GM19025 (cell line): Measurements from ENCODE around the gene PRR33.
"Not testable (repeated sequence)": the region's sequence is repeated elsewhere in the genome, so short reads cannot be mapped to it uniquely, and the experiment has no call there.

Experiments
- ATAC-seq: cut with Tn5 transposase; IDR thresholded peaks from one replicate; pipeline ENCODE4 v1.9.1; 2021; ENCODE audit warnings: mild to moderate bottlenecking, low read depth, moderate library complexity; ENCODE audit not compliant: unreplicated experiment

Gene PRR33

DNA sequence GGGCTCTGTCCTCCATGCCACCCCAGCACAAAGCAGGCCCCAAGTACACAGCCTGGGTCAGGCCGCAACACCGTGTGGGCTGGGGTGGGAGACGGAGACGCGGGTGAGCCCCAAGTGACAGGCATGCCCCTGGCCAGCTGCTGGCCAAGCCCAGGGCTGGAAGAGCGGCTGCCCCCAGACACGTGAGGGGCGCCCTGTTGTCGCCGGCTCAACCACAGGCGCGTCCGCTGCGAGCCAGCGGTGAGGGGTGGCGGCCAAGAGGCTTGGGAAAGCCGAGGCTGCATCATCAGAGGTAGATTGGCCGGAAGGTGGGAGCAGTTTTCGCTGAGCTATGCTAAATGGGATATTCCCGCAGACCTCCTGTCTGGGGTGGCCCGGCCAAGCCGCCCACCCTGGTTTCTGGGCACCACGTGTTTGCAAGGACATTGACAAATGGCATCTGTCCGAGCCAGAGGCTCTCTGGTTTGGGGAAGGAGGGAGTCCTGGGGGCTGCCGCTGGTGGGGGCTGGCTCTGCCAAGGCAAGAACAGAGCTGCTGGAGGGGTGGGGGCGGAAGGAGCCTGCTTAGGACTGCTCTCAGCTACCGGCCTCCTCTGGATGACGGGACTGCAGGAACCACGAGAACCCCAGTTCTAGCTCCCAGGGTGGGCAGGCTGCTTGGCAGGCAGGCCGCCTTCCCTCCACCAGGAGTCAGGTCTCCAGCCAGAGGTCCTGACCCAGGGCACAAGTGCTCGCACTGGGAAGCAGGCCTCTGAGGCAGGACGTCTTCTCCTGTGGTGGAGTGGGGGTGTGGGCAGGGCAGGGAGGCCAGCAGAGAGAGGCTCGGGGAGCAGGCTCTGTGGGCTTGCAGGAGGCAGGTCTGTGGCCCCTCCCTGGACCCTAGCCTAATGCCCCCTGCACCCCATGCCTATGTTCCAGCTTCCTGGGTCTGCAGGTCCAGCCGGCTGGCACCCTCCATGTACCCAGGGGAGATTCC lies 552 bp downstream of the PRR33 start:
- ATAC-seq, result no peak

DNA sequence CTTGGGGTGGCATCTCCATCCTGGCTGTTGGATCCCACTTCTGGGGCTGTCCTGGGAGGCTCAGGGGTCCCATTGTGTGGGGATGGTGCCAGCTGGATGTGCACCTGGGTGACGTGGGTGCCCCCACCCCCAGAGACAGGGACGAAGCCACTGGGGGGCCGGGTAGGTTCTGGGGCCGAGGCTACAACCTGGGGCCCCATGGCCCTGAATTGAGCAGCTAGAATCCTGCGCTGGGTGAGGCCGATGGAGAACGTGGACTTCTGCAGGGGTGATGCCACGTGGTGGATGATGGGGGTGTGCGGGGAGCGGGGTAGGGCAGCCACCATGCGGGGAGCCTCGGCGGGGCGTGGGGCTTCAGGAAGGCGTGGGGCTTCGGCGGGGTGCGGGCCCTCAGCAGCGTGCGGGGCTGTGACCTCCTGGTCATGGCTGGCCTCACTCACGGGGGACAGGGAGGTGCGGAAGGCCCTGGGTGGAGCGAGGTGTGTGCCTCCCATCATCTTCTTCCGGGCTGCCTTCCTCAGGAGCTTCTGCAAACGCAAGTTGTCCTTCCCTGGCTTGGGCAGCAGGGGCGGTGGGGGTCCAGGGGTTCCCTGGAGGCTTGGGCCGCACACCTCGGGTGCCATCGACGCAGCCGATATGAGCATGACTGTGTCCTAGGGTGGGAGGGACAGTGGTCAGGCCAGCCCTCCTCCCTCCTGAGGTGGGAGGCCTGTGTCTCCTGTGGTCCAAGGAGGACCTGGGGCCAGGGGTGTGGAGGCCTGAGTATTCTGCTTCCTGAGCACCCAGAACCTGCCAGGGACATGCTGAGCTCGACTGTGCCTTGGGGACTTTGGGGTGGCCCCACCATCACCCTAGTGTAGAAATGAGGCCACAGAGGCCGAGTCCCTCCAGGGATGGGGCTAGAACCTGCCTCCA lies 1.5 kb downstream of the PRR33 start:
- no peak for ATAC-seq

GRCh38 chr11:1889224-1889930 lies 2.3 kb downstream of the PRR33 start:
- ATAC-seq, result no peak

GRCh38 chr11:1888811-1889210 lies 2.9 kb downstream of the PRR33 start:
- no peak for ATAC-seq

DNA sequence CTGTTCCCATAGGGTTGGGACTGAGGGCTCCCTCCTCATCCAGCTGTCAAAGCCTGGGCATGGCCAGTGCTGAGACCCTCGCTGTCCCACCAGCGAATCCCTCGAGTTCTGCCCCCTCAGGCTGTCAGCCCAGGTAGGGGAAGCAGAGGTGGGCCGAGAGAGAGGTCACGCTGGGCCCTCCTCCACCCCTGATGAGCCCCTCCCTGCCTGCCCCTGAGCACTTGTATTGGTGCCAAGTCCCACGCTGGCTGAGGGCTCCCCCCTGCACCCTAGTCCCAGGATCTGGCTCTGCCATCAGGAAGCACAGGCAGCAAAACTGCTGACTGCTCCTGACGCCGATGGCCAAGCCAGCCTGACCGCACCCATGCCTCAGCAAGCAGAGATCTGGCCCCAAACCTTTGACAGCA lies 3.3 kb downstream of the PRR33 start:
- no peak for ATAC-seq

DNA sequence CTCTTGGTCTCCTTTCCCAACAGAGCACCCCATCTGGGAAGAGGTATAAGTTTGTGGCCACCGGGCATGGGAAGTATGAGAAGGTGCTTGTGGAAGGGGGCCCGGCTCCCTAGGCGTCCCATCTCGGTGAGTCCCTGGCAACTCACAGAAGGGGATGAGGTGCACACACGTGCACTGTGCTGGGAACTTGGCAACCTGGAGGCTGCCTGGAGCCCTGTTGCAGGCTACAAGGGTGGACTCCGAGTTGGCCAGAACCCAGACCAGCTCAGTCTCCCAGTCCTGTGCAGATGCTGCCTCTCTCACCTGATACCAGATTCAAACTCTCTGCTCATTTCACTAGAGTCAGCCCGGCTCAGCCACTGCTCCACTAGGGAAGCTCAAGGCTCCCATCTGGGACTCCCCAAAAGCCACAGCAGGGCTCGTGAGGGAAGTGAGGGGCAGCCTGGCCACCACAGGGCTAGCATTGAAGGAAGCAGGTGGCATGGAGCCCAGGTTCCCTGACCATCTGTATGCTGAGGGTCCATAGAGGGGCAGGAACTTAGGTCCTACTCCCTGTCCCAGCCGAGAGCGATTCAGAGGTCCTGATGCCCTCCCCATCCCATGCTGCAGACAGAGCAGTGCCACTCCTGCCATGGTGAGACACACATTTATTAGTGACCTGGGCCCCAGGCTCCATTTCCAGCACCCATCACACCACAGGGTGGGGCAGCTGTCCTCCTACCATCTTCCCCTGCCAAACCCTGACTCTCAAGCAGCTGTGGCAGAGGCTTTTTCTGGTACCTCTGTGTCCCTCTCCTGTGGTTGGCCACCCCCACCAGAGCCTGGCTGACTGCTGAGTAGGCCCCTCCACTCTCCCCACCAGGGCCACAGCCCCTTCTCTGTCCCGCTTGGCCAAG lies 4.0 kb downstream of the PRR33 start:
- no peak for ATAC-seq

DNA sequence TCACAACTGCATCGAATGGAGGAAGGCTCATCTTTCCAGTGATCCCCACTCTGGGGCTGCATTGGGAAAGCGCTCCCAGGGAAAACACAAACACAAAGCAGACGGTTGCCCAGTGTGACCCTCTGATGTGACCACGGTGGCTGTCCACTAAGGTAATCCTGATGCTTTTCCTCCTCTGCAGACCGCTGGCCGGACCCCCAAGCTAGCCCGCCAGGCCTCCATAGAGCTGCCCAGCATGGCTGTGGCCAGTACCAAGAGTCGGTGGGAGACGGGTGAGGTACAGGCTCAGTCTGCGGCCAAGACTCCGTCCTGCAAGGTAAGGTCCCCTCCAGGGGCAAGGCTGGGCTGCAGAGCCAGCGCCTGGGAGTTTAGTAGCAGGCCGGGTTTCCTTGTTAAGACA lies 5.1 kb downstream of the PRR33 start:
- not testable (repeated sequence) for ATAC-seq

DNA sequence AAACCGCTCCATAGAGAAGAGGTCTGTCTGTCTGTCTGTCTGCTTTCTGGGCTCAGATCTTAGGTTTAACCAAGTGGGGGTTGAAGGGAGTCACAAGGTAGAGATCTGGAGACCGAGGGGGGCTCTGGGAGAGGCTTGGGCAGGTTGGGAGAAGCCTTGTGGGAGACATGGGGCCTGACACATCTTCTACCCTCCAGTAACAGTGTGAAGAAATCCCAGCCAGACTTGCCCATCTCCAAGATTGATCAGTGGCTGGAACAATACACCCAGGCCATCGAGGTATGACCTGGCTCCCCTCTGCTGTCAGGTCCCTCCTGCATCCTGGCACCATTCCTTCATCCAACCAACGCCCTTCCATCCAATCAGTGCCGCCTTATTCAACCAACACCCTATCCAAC lies 7.4 kb downstream of the PRR33 start:
- no peak for ATAC-seq

DNA sequence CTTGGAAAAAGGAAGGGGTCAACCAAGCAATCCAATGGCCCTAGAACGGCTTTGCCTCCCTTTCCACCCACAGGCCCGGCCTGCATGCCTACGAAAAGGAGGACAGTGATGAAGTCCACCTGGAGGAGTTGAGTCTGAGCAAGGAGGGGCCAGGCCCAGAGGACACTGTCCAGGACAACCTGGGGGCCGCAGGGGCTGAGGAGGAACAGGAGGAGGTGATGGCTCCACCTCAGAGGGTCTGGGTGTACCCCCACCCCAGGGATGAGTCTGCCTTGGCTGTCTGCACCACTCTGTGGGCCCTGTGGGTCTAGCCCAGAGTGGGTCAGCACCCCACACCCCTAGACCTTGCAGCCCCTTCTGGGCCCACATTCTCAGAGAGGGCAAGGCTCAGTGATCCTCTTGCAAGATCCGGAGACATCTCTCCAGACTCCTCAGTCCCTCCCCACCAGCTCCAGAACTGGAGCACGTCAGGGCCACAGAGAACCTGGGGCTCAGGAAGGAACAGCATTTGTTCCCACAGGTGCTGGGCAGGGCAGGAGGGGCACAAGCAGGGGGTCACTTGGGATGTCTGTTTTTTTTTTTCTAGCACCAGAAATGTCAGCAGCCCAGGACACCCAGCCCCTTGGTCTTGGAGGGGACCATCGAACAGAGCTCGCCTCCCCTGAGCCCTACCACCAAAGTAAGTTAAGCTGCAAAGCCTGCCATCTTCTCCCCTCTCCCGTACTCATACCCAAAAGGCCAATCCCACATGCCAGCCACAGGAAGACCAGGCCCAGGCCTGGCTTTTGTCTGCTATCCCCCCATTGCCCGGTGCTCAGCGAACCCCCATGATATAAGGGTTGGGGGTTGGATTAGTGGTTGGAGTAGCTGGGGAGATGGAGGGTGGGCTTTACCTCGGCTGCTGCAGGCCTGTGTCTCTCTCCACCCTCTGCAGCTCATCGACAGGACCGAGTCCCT lies 8.1 kb downstream of the PRR33 start:
- ATAC-seq, result no peak

GRCh38 chr11:1882265-1883238 lies 9.1 kb downstream of the PRR33 start:
- ATAC-seq, result no peak

- ATAC-seq, result no peak
Measured at GRCh38 chr11:1881442-1882264, 10.0 kb downstream of the PRR33 start.

DNA sequence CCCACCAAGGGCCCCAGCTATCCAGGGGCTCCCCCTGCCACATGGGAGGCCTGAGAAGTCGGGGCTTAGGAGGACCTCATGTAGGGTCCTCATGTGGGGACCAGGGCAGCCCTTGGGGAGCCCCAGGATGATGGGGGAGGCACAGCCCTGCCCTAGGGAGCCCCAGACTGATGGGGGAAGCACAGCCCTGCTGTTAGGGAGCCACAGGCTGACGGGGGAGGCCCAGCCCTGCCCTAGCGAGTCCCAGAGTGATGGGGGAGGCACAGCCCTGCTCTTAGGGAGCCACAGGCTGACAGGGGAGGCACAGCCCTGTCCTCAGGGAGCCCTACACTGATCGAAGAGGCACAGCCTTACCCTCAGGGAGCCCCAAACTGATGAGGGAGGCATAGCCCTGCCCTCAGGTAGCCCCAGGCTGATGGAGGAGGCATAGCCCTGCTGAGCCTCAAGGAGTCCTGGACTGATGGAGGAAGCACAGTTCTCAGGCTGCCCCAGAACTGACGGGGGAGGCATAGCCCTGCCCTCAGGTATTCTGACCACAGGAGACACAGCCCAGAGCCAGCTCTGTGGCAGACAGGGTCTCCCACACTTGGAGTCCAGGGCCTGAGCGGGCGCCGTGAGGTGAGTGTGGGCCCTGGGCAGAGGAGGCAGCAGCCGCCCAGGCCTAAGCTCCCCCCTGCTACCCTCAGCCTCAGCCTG lies 10.8 kb downstream of the PRR33 start:
- no peak for ATAC-seq

DNA sequence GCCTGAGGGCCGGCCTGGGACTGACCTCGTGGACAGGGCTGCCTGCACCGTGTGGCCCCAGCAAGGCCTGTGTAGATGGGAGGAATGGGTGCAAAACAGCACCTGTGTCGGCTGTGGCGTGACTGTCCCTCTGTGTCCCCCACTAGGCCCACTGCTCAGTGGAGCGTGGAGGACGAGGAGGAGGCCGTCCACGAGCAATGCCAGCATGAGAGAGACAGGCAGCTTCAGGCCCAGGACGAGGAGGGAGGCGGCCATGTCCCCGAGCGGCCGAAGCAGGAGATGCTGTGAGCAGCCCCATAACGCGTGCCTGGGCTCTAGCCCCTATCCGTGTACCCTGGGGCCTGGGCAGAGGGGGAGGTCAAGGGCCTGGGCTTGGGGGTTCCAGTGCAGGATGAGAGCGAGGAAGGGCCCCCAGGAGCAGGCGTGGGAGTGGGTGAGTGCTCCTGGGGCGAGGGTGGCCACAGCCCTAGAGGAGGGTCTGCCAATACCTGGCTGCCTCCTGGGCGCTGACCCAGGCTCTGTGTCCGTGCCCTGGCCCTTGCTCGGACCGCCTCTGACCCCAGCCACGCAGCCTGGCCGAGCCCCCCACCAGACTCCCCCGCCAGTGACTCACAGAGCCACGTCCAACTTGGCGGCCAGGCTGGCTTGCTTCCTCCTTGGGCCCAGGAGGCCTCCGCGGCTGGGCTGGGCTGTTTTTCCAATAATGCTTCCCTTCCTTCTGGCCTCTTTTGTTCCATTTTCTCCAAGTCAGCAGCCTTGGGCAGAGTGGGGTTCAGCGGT lies 11.6 kb downstream of the PRR33 start:
- ATAC-seq, result no peak

GRCh38 chr11:1879342-1879940 lies 12.3 kb downstream of the PRR33 start:
- ATAC-seq, result no peak
